Uterus (tissue), 4 donors: ENCODE measurements around the gene FBL. TPM values are rescaled to one million over a fixed set of nuclear protein-coding genes. Genes with fewer than 3 reads are reported as not detected.
"Not testable (repeated sequence)": the region's sequence is repeated elsewhere in the genome, so short reads cannot be mapped to it uniquely, and the experiment has no call there.

Experiments used
- DNase-seq, 2 donors: peaks; one replicate each; pipeline ENCODE4 v3.0.0-alpha.2; 2019 to 2020
- H3K27ac ChIP-seq, 2 donors: fragments of 200-600 bp; sonication (generic); 1 replicate in 1 of 2; 2 replicates in 1 of 2; pipeline ENCODE4 v1.5.1; 2016 to 2018
- H3K27me3 ChIP-seq, 2 donors: fragments of 200-600 bp; sonication (generic); one replicate each; pipeline ENCODE4 v1.5.1; 2018 to 2019; ENCODE audit warnings: control low read depth in 1 of 2
- H3K36me3 ChIP-seq, 2 donors: fragments of 200-600 bp; sonication (generic); one replicate each; pipeline ENCODE4 v1.5.1; 2019; ENCODE audit warnings: control low read depth in 1 of 2
- H3K4me1 ChIP-seq, 2 donors: fragments of 200-600 bp; sonication (generic); one replicate each; pipeline ENCODE4 v1.5.1; 2018 to 2019; ENCODE audit warnings: control low read depth in 1 of 2
- H3K4me3 ChIP-seq, 2 donors: fragments of 200-600 bp; sonication (generic); 1 replicate in 1 of 2; 2 replicates in 1 of 2; pipeline ENCODE4 v1.5.1; 2018 to 2019; ENCODE audit warnings: mild to moderate bottlenecking in 1 of 2
- H3K9me3 ChIP-seq, 2 donors: fragments of 200-600 bp; sonication (generic); one replicate each; pipeline ENCODE4 v1.5.1; 2019; ENCODE audit warnings: control low read depth in 1 of 2
- POLR2A ChIP-seq, 2 donors: fragments of 450-650 bp; IDR thresholded peaks; one replicate each; pipeline ENCODE4 v1.6.1; 2016; ENCODE audit warnings: antibody characterized with exemption in 2 of 2, mild to moderate bottlenecking in 1 of 2, moderate library complexity in 1 of 2
- intact Hi-C: fragments of 100-400 bp; cut with DNase I; formaldehyde crosslinking; loops from one replicate; pipeline ENCODE4 v1.15.1; 2023; ENCODE audit warnings: low total_unique reads
- total RNA-seq, 4 donors: library from RNA; depleted of rRNA in 3 of 4; stranded (reverse); fragments of >200 nt in 3 of 4; gene quantifications; one replicate each; pipeline versions ENCODE4 v1.1.0 to v1.2.4, GENCODE V29; 2014 to 2023
- TF ChIP-seq, protein P1 (sequence below), 4 experiments: fragments of 200-600 bp in 2 of 4; fragments of 450-650 bp in 2 of 4; sonication (generic) in 2 of 4; IDR thresholded peaks; one replicate each; pipeline ENCODE4 v1.5.1; 2016 to 2019; ENCODE audit warnings: antibody characterized with exemption in 4 of 4, mild to moderate bottlenecking in 2 of 4, moderate library complexity in 1 of 4
- donor health status: DM: yes; HTN: yes; CAD: no.

Gene FBL
- total RNA-seq, 4 donors from 2014 or later, result 71.7 to 327 (median 277) TPM

DNA sequence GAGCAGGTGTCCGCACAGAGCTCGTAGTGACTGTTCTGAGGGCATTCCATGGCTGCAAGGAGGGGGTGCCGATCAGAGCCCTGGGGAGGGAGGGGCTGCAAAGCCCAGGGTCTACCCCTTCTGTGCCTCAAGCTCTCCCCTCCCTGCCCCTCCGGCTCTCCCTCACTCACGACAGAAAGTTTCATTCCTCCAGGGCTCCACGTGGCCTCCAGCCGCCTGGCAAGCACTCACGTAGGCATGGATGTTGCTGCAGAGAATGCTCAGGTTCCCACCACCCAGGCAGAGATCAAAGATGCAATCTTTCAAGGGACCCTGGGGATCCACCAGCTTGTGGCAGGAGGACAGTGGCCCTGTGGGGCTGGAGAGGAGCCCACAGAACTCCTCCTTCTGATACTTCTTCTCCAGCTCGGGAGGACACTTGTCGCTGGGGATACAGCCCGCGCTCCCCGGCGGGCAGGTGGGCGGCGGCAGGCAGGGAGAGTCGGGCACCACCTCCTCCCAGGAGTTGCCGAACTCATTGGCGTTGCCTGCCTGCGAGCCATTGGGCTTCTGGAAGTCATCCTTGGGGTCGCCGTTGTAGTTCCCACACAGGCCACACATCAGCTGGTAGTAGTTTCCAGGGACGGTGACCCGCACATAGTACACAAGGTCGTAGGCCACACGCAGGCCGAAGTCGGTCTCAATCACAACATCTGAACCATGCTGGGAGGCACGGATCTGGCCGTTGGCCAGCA lies 39.8 kb upstream of the FBL start:
- H3K4me3 ChIP-seq, intact Hi-C loops, H3K4me1 ChIP-seq, H3K36me3 ChIP-seq, DNase-seq, H3K27ac ChIP-seq, H3K27me3 ChIP-seq, H3K9me3 ChIP-seq: not testable (repeated sequence)

DNA sequence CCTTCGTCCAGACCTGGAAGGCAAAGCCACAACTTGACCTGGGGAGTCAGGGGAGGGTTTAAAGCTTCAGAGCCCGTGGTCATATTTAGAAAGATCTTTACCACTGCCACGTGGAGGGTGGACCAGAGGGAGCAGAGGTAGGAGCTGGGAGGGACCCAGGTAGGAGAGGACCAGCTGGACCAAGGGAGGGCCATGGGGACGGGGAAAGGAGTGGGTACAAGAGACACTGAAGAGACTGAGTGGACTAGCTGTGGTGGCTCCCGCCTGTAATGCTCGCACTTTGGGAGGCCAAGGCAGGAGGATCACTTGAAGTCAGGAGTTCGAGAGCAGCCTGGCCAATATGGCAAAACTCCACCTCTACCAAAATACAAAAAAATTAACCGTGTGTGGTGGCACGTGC lies 38.5 kb upstream of the FBL start:
- H3K4me1 ChIP-seq, H3K36me3 ChIP-seq, H3K4me3 ChIP-seq, H3K27me3 ChIP-seq, H3K27ac ChIP-seq, DNase-seq, H3K9me3 ChIP-seq, intact Hi-C loops: not testable (repeated sequence)

DNA sequence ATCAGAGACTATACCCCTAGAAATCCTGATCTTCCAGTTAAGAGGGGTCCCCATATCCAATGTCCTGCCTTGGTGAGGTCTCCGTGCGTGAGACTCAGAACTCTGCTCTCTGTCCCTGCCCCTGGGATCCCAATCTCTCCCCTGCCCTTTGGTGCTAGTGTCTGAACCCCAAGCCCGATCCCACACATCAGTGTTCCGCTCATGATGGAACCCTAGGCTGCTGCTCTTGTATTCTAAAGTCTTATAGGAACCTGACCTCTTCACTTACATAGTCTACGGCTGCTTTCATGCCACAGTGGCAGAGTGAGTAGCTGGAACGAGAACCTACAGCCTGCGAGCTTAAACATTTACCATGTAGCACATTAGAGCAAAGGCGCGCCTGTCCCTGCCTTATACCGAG lies 36.5 kb upstream of the FBL start:
- H3K4me3 ChIP-seq, intact Hi-C loops, H3K27me3 ChIP-seq, H3K4me1 ChIP-seq, H3K9me3 ChIP-seq, H3K27ac ChIP-seq, DNase-seq, H3K36me3 ChIP-seq: not testable (repeated sequence)

DNA sequence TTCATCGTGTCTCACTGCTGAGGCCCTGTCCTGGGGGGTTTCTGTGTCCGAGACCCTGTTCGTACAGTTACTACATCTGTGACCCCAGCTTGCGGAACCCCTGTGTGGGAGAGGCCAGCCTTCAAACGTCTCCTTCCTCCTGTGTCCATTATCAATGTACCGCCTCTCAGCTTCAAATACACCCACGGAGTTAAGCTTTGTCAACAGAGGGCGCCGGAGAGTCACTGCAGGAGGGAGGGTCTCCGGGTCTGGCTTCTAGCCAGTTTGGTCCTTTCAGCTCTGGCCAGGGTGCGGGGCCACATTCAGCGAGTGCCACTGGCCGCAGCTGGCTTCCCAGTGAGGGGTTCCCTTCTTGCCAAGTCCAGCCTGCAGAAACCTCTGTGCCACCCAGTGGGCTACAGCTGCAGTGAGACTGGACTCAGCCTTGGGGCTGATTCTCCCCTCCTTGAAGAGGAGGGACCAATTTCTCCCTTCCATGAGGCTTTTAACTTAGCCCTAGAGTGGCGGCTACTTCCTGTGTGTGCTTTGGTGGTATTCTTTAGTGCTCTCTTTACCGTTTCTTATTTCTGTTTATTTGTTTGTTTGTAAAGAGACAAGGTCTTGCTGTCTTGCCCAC lies 35.4 kb upstream of the FBL start:
- intact Hi-C loops, result not testable (repeated sequence)

DNA sequence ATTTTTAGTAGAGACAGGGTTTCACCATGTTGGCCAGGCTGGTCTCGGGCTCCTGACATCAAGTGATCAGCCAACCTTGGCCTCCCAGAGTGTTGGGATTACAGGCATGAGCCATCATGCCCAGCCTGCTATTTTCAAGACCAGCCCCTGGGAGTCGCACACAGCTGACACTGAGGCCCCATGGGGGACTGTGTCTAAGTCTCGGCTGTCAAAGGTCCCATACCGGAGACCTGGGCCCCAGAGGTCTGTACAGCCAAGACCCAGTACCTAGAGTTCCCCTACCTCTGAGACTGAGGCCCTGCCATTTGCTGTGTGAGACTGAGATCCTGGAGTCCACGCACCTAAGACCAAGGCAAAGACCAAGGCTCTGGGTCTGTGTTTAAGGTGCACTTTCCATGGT lies 34.1 kb upstream of the FBL start:
- H3K4me1 ChIP-seq, intact Hi-C loops, DNase-seq, H3K9me3 ChIP-seq, H3K27ac ChIP-seq, H3K27me3 ChIP-seq, H3K4me3 ChIP-seq, H3K36me3 ChIP-seq: not testable (repeated sequence)

More for the DNA sequence above, 35.4 kb upstream of the FBL start:
- not testable (repeated sequence) for DNase-seq, H3K36me3 ChIP-seq, H3K4me1 ChIP-seq, H3K4me3 ChIP-seq, H3K27me3 ChIP-seq, H3K27ac ChIP-seq, H3K9me3 ChIP-seq

DNA sequence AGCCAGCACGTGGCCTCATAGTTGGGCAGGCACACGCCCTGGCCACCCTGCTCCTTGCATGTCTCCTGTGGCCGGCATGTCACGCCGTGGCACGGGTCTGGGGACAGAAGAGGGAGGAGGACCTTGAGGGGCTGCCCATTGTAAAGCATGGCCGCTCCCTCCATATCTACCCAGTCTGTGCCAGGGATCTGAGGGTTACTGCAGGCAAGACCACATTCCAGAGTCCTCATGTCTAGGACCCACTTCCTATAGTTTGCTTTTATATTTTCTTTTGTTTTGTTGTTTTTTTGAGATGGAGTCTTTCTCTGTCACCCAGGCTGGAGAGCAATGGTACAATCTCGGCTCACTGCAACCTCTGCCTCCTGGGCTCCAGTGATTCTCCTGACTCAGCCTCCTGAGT lies 33.6 kb upstream of the FBL start:
- H3K27me3 ChIP-seq, DNase-seq, H3K9me3 ChIP-seq, intact Hi-C loops, H3K4me1 ChIP-seq, H3K4me3 ChIP-seq, H3K27ac ChIP-seq, H3K36me3 ChIP-seq: not testable (repeated sequence)

DNA sequence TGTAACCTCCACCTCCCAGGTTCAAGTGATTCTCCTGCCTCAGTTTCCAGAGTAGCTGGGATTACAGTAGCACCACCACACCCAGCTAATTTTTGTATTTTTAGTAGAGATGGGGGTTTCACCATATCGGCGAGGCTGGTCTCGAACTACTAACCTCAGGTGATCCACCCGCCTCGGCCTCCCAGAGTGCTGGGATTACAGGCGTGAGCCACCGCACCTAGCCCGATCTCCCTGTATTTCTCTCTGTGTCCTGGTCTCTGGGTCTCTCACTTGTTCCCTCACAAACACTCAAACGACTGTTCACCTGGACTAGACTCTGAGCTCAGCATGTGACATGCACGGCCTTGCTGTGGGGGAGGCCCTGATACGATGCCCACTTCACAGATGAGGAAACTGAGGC lies 32.7 kb upstream of the FBL start:
- H3K27me3 ChIP-seq, intact Hi-C loops, H3K27ac ChIP-seq, DNase-seq, H3K4me1 ChIP-seq, H3K9me3 ChIP-seq, H3K36me3 ChIP-seq, H3K4me3 ChIP-seq: not testable (repeated sequence)

DNA sequence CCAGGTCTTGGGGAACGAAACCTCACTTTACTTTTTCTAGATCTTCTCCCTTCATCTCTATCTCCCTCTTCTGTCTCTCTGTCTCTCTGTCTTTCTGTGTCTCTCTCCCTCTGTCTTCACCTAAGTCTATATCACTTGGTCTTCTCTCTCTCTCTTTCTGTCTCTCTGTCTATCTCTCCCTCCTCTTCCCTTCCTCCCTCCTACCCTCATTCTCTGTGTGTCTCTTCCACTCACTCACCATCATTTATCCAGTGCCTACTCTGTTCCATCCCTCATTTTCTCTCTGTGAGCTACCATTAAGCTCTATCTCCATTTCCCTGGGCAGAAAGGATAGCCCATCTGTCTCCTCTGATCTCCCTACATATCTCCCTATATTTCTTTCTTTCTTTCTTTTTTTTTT lies 32.2 kb upstream of the FBL start:
- intact Hi-C loops, result no loop called here
- no peak for TF ChIP-seq POLR2A (IDR thresholded peaks at IDR 0.05)
- TF ChIP-seq, protein P1, sequence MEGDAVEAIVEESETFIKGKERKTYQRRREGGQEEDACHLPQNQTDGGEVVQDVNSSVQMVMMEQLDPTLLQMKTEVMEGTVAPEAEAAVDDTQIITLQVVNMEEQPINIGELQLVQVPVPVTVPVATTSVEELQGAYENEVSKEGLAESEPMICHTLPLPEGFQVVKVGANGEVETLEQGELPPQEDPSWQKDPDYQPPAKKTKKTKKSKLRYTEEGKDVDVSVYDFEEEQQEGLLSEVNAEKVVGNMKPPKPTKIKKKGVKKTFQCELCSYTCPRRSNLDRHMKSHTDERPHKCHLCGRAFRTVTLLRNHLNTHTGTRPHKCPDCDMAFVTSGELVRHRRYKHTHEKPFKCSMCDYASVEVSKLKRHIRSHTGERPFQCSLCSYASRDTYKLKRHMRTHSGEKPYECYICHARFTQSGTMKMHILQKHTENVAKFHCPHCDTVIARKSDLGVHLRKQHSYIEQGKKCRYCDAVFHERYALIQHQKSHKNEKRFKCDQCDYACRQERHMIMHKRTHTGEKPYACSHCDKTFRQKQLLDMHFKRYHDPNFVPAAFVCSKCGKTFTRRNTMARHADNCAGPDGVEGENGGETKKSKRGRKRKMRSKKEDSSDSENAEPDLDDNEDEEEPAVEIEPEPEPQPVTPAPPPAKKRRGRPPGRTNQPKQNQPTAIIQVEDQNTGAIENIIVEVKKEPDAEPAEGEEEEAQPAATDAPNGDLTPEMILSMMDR (IDR thresholded peaks at IDR 0.05), result no peak

DNA sequence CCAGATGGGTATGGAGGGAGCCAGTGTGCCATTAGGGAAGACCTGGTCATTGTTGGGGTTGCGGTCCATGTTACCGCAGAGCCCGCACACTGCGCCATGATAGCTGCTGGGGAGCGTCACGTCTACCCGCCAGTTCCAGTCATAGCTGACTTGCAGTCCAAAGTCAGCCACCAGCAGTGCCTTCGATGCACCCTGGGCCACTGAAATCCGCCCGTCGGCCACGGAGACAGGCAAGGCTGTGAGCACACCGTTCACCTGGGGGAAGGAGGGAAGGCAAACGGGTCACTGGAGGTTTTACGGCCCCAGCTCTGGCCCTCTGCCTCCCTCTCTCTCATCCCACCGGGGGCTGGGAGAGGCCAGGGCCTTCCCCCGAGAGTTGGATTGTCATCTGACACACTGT lies 31.8 kb upstream of the FBL start:
- intact Hi-C loops, H3K9me3 ChIP-seq, DNase-seq, H3K27ac ChIP-seq, H3K36me3 ChIP-seq, H3K27me3 ChIP-seq, H3K4me3 ChIP-seq, H3K4me1 ChIP-seq: not testable (repeated sequence)

More for the DNA sequence above, 32.2 kb upstream of the FBL start:
- no peak for DNase-seq
- H3K27me3 ChIP-seq, result no peaks in the 10 kb centered on the region
- no peak overlapping the region for H3K4me3 ChIP-seq
- H3K36me3 ChIP-seq, result no peaks in the 10 kb centered on the region
- no peaks in the 10 kb centered on the region for H3K4me1 ChIP-seq
- H3K27ac ChIP-seq, result no peak overlapping the region
- no peaks in the 10 kb centered on the region for H3K9me3 ChIP-seq

DNA sequence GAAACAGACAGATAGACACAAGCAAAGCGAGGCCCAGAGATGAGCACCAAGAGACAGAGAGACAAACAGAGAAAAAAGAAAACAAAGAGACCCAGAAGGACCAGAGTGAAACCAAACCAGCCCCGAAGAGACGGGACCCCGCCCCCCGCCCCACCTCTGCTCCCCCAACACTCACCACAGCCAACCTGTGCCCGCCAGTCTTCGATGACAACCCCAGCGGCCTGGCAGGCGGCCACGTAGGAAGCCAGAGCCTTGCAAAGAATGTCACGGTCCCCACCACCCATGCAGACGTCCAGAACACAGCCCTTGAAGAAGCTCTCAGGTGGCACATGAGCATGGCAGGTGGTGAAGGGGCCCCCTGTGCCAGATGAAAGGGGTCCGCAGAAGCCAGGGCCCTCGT lies 31.3 kb upstream of the FBL start:
- H3K4me1 ChIP-seq, H3K27me3 ChIP-seq, H3K36me3 ChIP-seq, intact Hi-C loops, H3K9me3 ChIP-seq, H3K4me3 ChIP-seq, DNase-seq, H3K27ac ChIP-seq: not testable (repeated sequence)

DNA sequence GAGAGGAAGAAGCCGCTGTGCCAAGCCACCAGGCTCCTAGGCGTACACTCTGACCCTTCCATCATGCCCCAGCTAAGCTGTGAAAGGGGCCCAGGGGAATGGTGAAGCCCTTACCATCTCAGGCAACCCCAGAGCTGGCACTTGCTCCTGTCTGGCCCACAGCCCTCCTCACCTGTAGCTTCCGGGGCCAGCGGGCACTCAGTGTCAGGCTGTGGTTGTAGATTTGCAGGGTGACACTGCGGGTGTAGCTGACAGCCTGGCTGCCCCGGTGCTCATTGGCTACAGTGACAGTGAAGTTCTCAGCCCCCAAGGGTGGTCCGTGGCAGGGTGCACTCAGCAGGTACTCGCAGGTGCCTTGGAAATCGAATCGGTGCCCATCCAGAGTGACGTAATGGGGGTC lies 30.3 kb upstream of the FBL start:
- intact Hi-C loops, H3K4me1 ChIP-seq, H3K9me3 ChIP-seq, H3K27me3 ChIP-seq, H3K27ac ChIP-seq, H3K4me3 ChIP-seq, H3K36me3 ChIP-seq, DNase-seq: not testable (repeated sequence)

DNA sequence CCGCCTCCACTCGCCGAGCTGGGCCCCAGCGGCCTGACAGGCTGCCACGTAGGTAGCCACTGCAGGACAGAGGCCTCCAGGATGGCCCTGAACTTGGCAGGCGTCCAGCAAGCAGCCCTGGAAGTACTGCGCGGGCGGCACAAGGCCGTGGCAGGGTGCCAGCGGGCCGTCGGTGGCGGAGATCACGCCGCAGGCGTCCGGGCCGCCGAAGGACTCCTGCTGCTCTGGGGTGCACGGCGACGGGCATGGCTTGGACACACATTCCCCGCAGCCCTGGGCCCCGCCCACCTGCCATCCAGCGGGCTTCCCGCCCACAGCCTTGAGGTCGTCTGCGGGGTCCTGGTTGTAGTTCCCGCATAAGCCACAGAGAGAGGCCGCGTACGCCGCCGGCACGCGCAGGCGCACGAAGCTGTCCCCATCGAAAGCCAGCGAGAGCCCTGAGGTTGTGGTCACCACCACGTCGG lies 29.3 kb upstream of the FBL start:
- H3K4me3 ChIP-seq, H3K27ac ChIP-seq, intact Hi-C loops, DNase-seq, H3K4me1 ChIP-seq, H3K36me3 ChIP-seq, H3K27me3 ChIP-seq, H3K9me3 ChIP-seq: not testable (repeated sequence)
